Activated B cell treated with CpG ODN at 0.5 μM for 24 hours (primary cell): Measurements from ENCODE around the gene COMMD1. TPM values are rescaled to one million over a fixed set of nuclear protein-coding genes. Genes with fewer than 3 reads are reported as not detected.
"Not testable (repeated sequence)": the region's sequence is repeated elsewhere in the genome, so short reads cannot be mapped to it uniquely, and the experiment has no call there.

Source experiments
- ATAC-seq: fragments of 200-7000 bp; cut with Tn5 transposase; one replicate; pipeline ENCODE4 v1.10.0; 2021; ENCODE audit warnings: low read depth, mild to moderate bottlenecking, moderate library complexity
- CTCF ChIA-PET: fragments of 350-600 bp; sonication (Branson Sonifier 250); formaldehyde crosslinking; loops from one replicate; lab custom pipeline; 2021; ENCODE audit warnings: antibody characterized with exemption; lab: Charles Lee
- POLR2A ChIA-PET: fragments of 350-600 bp; sonication (Branson Sonifier 250); formaldehyde crosslinking; loops from one replicate; lab custom pipeline; 2021; ENCODE audit warnings: antibody characterized with exemption; lab: Charles Lee
- DNase-seq: peaks from one replicate; pipeline ENCODE4 v3.0.0; 2022
- H3K27ac Mint-ChIP-seq: one replicate; pipeline ENCODE4 v1.8.0; 2020; ENCODE audit warnings: mixed read lengths
- H3K27me3 Mint-ChIP-seq: one replicate; pipeline ENCODE4 v1.8.0; 2021; ENCODE audit warnings: mixed read lengths
- H3K36me3 Mint-ChIP-seq: one replicate; pipeline ENCODE4 v1.8.0; 2021; ENCODE audit warnings: low read depth, mixed read lengths
- H3K4me1 Mint-ChIP-seq: one replicate; pipeline ENCODE4 v1.8.0; 2021; ENCODE audit warnings: mixed read lengths
- H3K4me3 Mint-ChIP-seq: one replicate; pipeline ENCODE4 v1.8.0; 2020; ENCODE audit warnings: mild to moderate bottlenecking, mixed read lengths
- H3K9me3 Mint-ChIP-seq: one replicate; pipeline ENCODE4 v1.8.0; 2020; ENCODE audit warnings: mixed read lengths
- CTCF ChIP-seq: fragments of 200-600 bp; IDR thresholded peaks from one replicate; pipeline ENCODE4 v1.8.0; 2022; ENCODE audit warnings: antibody characterized with exemption, mild to moderate bottlenecking
- intact Hi-C: fragments of 100-400 bp; cut with micrococcal nuclease; formaldehyde crosslinking; loops from one replicate; pipeline ENCODE4 v1.15.1; 2024
- total RNA-seq: library from RNA; stranded (reverse); gene quantifications from 2 replicates; pipeline ENCODE4 v1.2.3, GENCODE V29; 2022

COMMD1 gene
- total RNA-seq, 1 donor from 2014 or later: 37.1 TPM

- H3K4me3 Mint-ChIP-seq: no peak overlapping the region
- intact Hi-C loops: loop anchor here (5.0 kb wide), 4 partner anchors 217 to 1678 kb away; partner anchors contain the start of genes B3GNT2, EHBP1, MDH1 and WDPCP
- DNase-seq (no peak), ATAC-seq (no peak)
- TF ChIP-seq CTCF: no peak
- no peaks in the 10 kb centered on the region for H3K9me3 Mint-ChIP-seq
- H3K27ac Mint-ChIP-seq: no peak overlapping the region
- H3K27me3 Mint-ChIP-seq: no peaks in the 10 kb centered on the region
- peaks cover 11% of the 10 kb centered on the region for H3K4me1 Mint-ChIP-seq
- CTCF ChIA-PET: no interaction called here
- peaks cover 8% of the 10 kb centered on the region for H3K36me3 Mint-ChIP-seq
- POLR2A ChIA-PET: no interaction called here
These were observed 3.6 kb downstream of the COMMD1 start for GRCh38 chr2:61909116-61909515.

GRCh38 chr2:61910603-61911002 is 5.1 kb downstream of the COMMD1 start:
- CTCF ChIA-PET: no interaction called here
- no peaks in the 10 kb centered on the region for H3K9me3 Mint-ChIP-seq
- no peak overlapping the region for H3K27ac Mint-ChIP-seq
- H3K27me3 Mint-ChIP-seq: no peaks in the 10 kb centered on the region
- H3K4me1 Mint-ChIP-seq: peaks cover 6% of the 10 kb centered on the region
- no peak for DNase-seq
- no peak for ATAC-seq
- POLR2A ChIA-PET: no interaction called here
- no peak overlapping the region for H3K4me3 Mint-ChIP-seq
- intact Hi-C loops: no loop called here
- no peak for TF ChIP-seq CTCF
- H3K36me3 Mint-ChIP-seq: peaks cover 7% of the 10 kb centered on the region

- POLR2A ChIA-PET: no interaction called here
- intact Hi-C loops: no loop called here
- ATAC-seq (no peak), DNase-seq (no peak)
- H3K36me3 Mint-ChIP-seq: peaks cover 5% of the 10 kb centered on the region
- CTCF ChIA-PET: interaction anchor here (0.7 kb wide), 1 partner anchor 1201 kb away, joined by 3 read pairs; no protein-coding TSS in a partner anchor
- no peaks in the 10 kb centered on the region for H3K27me3 Mint-ChIP-seq
- no peaks in the 10 kb centered on the region for H3K9me3 Mint-ChIP-seq
- H3K4me3 Mint-ChIP-seq: no peak overlapping the region
- TF ChIP-seq CTCF: no peak
- H3K27ac Mint-ChIP-seq: no peak overlapping the region
- peaks cover 1% of the 10 kb centered on the region for H3K4me1 Mint-ChIP-seq
These were observed 6.0 kb downstream of the COMMD1 start for GRCh38 chr2:61911510-61911909.

- DNase-seq, CTCF ChIA-PET, H3K9me3 Mint-ChIP-seq, H3K4me1 Mint-ChIP-seq, POLR2A ChIA-PET, H3K36me3 Mint-ChIP-seq, H3K27me3 Mint-ChIP-seq, ATAC-seq, H3K4me3 Mint-ChIP-seq, H3K27ac Mint-ChIP-seq: not testable (repeated sequence)
- intact Hi-C loops: loop anchor here (5.0 kb wide), 1 partner anchor 428 kb away; no protein-coding TSS in a partner anchor
These were observed 9.3 kb downstream of the COMMD1 start for GRCh38 chr2:61914794-61915193.

- no peaks in the 10 kb centered on the region for H3K4me1 Mint-ChIP-seq
- POLR2A ChIA-PET: no interaction called here
- no peak overlapping the region for H3K4me3 Mint-ChIP-seq
- H3K27me3 Mint-ChIP-seq: no peaks in the 10 kb centered on the region
- H3K9me3 Mint-ChIP-seq: no peaks in the 10 kb centered on the region
- CTCF ChIA-PET: interaction anchor here (2.1 kb wide), 1 partner anchor 855 kb away, joined by 4 read pairs; no protein-coding TSS in a partner anchor
- intact Hi-C loops: no loop called here
- DNase-seq (no peak), ATAC-seq (no peak)
- no peak for TF ChIP-seq CTCF
- H3K36me3 Mint-ChIP-seq: peaks cover 14% of the 10 kb centered on the region
- no peak overlapping the region for H3K27ac Mint-ChIP-seq
These were observed 15.1 kb downstream of the COMMD1 start for GRCh38 chr2:61920548-61920947.

- POLR2A ChIA-PET: no interaction called here
- no peak for TF ChIP-seq CTCF
- no peak overlapping the region for H3K27ac Mint-ChIP-seq
- no peaks in the 10 kb centered on the region for H3K9me3 Mint-ChIP-seq
- peaks cover 9% of the 10 kb centered on the region for H3K4me1 Mint-ChIP-seq
- no peaks in the 10 kb centered on the region for H3K27me3 Mint-ChIP-seq
- H3K36me3 Mint-ChIP-seq: peaks cover 9% of the 10 kb centered on the region
- intact Hi-C loops: no loop called here
- CTCF ChIA-PET: interaction anchor here (0.6 kb wide), 1 partner anchor 14 kb away, joined by 3 read pairs; no protein-coding TSS in a partner anchor
- no peak overlapping the region for H3K4me3 Mint-ChIP-seq
- DNase-seq (no peak), ATAC-seq (no peak)
These were observed 17.2 kb downstream of the COMMD1 start for GRCh38 chr2:61922714-61923113.
